Esophagus muscularis mucosa (tissue), 3 donors: ENCODE data around the gene AUTS2.

Source experiments
- POLR2A ChIP-seq: fragments of 450-650 bp; IDR thresholded peaks from one replicate; pipeline ENCODE4 v1.6.1; 2017; ENCODE audit warnings: antibody characterized with exemption, moderate library complexity, mild to moderate bottlenecking, low read depth
- POLR2AphosphoS5 ChIP-seq, 2 donors: sonication (generic); formaldehyde crosslinking; IDR thresholded peaks; one replicate each; pipeline ENCODE4 v1.6.1; 2017; ENCODE audit warnings: antibody characterized with exemption in 2 of 2
- TF ChIP-seq, protein P1 (sequence below), 3 experiments: fragments of 200-600 bp in 2 of 3; fragments of 450-650 bp in 1 of 3; sonication (generic) in 2 of 3; IDR thresholded peaks; one replicate each; pipeline ENCODE4 v1.5.1; 2017 to 2019; ENCODE audit warnings: antibody characterized with exemption in 3 of 3, mild to moderate bottlenecking in 2 of 3, moderate library complexity in 1 of 3

- TF ChIP-seq, protein P1, sequence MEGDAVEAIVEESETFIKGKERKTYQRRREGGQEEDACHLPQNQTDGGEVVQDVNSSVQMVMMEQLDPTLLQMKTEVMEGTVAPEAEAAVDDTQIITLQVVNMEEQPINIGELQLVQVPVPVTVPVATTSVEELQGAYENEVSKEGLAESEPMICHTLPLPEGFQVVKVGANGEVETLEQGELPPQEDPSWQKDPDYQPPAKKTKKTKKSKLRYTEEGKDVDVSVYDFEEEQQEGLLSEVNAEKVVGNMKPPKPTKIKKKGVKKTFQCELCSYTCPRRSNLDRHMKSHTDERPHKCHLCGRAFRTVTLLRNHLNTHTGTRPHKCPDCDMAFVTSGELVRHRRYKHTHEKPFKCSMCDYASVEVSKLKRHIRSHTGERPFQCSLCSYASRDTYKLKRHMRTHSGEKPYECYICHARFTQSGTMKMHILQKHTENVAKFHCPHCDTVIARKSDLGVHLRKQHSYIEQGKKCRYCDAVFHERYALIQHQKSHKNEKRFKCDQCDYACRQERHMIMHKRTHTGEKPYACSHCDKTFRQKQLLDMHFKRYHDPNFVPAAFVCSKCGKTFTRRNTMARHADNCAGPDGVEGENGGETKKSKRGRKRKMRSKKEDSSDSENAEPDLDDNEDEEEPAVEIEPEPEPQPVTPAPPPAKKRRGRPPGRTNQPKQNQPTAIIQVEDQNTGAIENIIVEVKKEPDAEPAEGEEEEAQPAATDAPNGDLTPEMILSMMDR (IDR thresholded peaks at IDR 0.05): no peak
- TF ChIP-seq POLR2AphosphoS5 (IDR thresholded peaks at IDR 0.05) (no peak), POLR2A (no peak)
Measured at GRCh38 chr7:70014472-70015177, 416.4 kb downstream of the AUTS2 start.
